KMS-11 (cell line): Measurements from ENCODE around the gene GRK5.

ENCODE experiments used
- H2AFZ ChIP-seq: fragments of 200-600 bp; sonication (generic); 2 replicates; pipeline ENCODE4 v1.6.1; 2016; ENCODE audit warnings: antibody characterized with exemption, mixed run types, low read depth
- H3K27ac ChIP-seq: fragments of 200-600 bp; sonication (generic); 2 replicates; pipeline ENCODE4 v1.6.1; 2016; ENCODE audit warnings: mild to moderate bottlenecking, mixed run types
- H3K27me3 ChIP-seq: fragments of 200-600 bp; sonication (generic); 2 replicates; pipeline ENCODE4 v1.6.1; 2017; ENCODE audit warnings: mild to moderate bottlenecking, low read depth, mixed run types, moderate library complexity; ENCODE audit not compliant: insufficient read depth
- H3K36me3 ChIP-seq: fragments of 200-600 bp; sonication (generic); 2 replicates; pipeline ENCODE4 v1.6.1; 2017; ENCODE audit warnings: mild to moderate bottlenecking, mixed run types; ENCODE audit not compliant: insufficient read depth
- H3K4me1 ChIP-seq: fragments of 200-600 bp; sonication (generic); 2 replicates; pipeline ENCODE4 v1.6.1; 2016; ENCODE audit warnings: mild to moderate bottlenecking, low read depth, mixed run types; ENCODE audit not compliant: poor library complexity, severe bottlenecking
- H3K4me2 ChIP-seq: fragments of 200-600 bp; sonication (generic); 2 replicates; pipeline ENCODE4 v1.7.0; 2016; ENCODE audit warnings: mild to moderate bottlenecking, mixed run types
- H3K4me3 ChIP-seq: fragments of 200-600 bp; sonication (generic); IDR thresholded peaks from 2 replicates; pipeline ENCODE4 v1.6.1; 2017; ENCODE audit warnings: low read depth, low read length, mixed read lengths; ENCODE audit not compliant: insufficient read depth
- H3K79me2 ChIP-seq: fragments of 200-600 bp; sonication (generic); 2 replicates; pipeline ENCODE4 v1.6.1; 2016; ENCODE audit warnings: low read depth, mixed run types; ENCODE audit not compliant: insufficient read depth
- H3K9ac ChIP-seq: fragments of 200-600 bp; sonication (generic); 2 replicates; pipeline ENCODE4 v1.6.1; 2016; ENCODE audit warnings: mild to moderate bottlenecking, mixed run types
- H4K20me1 ChIP-seq: fragments of 200-600 bp; sonication (generic); 2 replicates; pipeline ENCODE4 v1.6.1; 2016; ENCODE audit warnings: mild to moderate bottlenecking, mixed run types; ENCODE audit not compliant: insufficient read depth
- CTCF ChIP-seq: fragments of 200-600 bp; sonication (generic); conservative IDR thresholded peaks from 2 replicates; pipeline ENCODE4 v1.6.1; 2017; ENCODE audit warnings: low read depth, mild to moderate bottlenecking, antibody characterized with exemption, low read length, moderate library complexity, mixed read lengths

Gene GRK5

GRCh38 chr10:119191881-119192280 lies 15.5 kb upstream of the GRK5 start:
- H3K4me3 ChIP-seq: no peak overlapping the region
- H2AFZ ChIP-seq: no peak overlapping the region
- peaks cover 40% of the 10 kb centered on the region for H3K4me1 ChIP-seq
- no peaks in the 10 kb centered on the region for H4K20me1 ChIP-seq
- H3K79me2 ChIP-seq: no peaks in the 10 kb centered on the region
- no peak for TF ChIP-seq CTCF
- H3K27me3 ChIP-seq: no peaks in the 10 kb centered on the region
- no peak overlapping the region for H3K27ac ChIP-seq
- no peak overlapping the region for H3K4me2 ChIP-seq
- H3K36me3 ChIP-seq: no peaks in the 10 kb centered on the region
- no peak overlapping the region for H3K9ac ChIP-seq

GRCh38 chr10:119197921-119198320 lies 9.4 kb upstream of the GRK5 start:
- Histone ChIP-seq H3K27ac (no peak overlapping the region), H3K4me3 (no peak overlapping the region), H2AFZ (no peak overlapping the region)

GRCh38 chr10:119198438-119198837 lies 8.9 kb upstream of the GRK5 start:
- no peak overlapping the region for H3K27ac ChIP-seq
- TF ChIP-seq CTCF: peak; percentile 54
- no peaks in the 10 kb centered on the region for H3K36me3 ChIP-seq
- H3K4me3 ChIP-seq: no peak overlapping the region
- peaks cover 9% of the 10 kb centered on the region for H3K4me1 ChIP-seq
- H4K20me1 ChIP-seq: no peaks in the 10 kb centered on the region
- H3K27me3 ChIP-seq: no peaks in the 10 kb centered on the region
- no peaks in the 10 kb centered on the region for H3K79me2 ChIP-seq
- no peak overlapping the region for H3K9ac ChIP-seq
- no peak overlapping the region for H3K4me2 ChIP-seq
- H2AFZ ChIP-seq: no peak overlapping the region

More at GRCh38 chr10:119197921-119198320, 9.4 kb upstream of the GRK5 start:
- peaks cover 9% of the 10 kb centered on the region for H3K4me1 ChIP-seq
- no peaks in the 10 kb centered on the region for H3K79me2 ChIP-seq
- H3K36me3 ChIP-seq: no peaks in the 10 kb centered on the region
- H3K4me2 ChIP-seq: no peak overlapping the region
- H3K27me3 ChIP-seq: no peaks in the 10 kb centered on the region
- H3K9ac ChIP-seq: no peak overlapping the region
- TF ChIP-seq CTCF: no peak
- no peaks in the 10 kb centered on the region for H4K20me1 ChIP-seq

GRCh38 chr10:119199231-119199992 lies 8.0 kb upstream of the GRK5 start:
- Histone ChIP-seq H2AFZ (no peak overlapping the region), H4K20me1 (no peaks in the 10 kb centered on the region), H3K4me3 (no peak overlapping the region), H3K27me3 (no peaks in the 10 kb centered on the region), H3K27ac (no peak overlapping the region), H3K36me3 (no peaks in the 10 kb centered on the region), H3K4me1 (peaks cover 5% of the 10 kb centered on the region), H3K79me2 (no peaks in the 10 kb centered on the region), H3K4me2 (no peak overlapping the region), H3K9ac (no peak overlapping the region)
- TF ChIP-seq CTCF: no peak
